ENCODE measurements around the gene ZNF527.
"Not testable (repeated sequence)": the region's sequence is repeated elsewhere in the genome, so short reads cannot be mapped to it uniquely, and the experiment has no call there.

The ZNF527 gene

GRCh38 chr19:37370880-37371661, at the start of gene ZNF527:
ZNF527 (plus strand) TSS chr19:37371099; CDS start chr19:37374199, 3,100 bp downstream.
- peak; percentile 96 for DNase-seq

- DNase-seq: no peak
These were observed 41.2 kb upstream of the ZNF527 start for GRCh38 chr19:37329686-37330085.

- DNase-seq: no peak
These were observed 38.1 kb upstream of the ZNF527 start for GRCh38 chr19:37332839-37333238.

GRCh38 chr19:37333457-37333856, 37.4 kb upstream of the ZNF527 start:
- DNase-seq: no peak

- DNase-seq: peak; percentile 88
These were observed 36.5 kb upstream of the ZNF527 start for GRCh38 chr19:37334179-37335071.

GRCh38 chr19:37342753-37343152, 28.1 kb upstream of the ZNF527 start:
- DNase-seq: no peak

GRCh38 chr19:37346091-37346490, 24.8 kb upstream of the ZNF527 start:
- no peak for DNase-seq

- no peak for DNase-seq
These were observed 22.8 kb upstream of the ZNF527 start for GRCh38 chr19:37348060-37348459.

GRCh38 chr19:37353968-37354367, 16.9 kb upstream of the ZNF527 start:
- DNase-seq: no peak

GRCh38 chr19:37355901-37356300, 15.0 kb upstream of the ZNF527 start:
- no peak for DNase-seq

GRCh38 chr19:37361994-37362393, 8.9 kb upstream of the ZNF527 start:
- no peak for DNase-seq

- peak; percentile 2 for DNase-seq
These were observed 8.2 kb upstream of the ZNF527 start for GRCh38 chr19:37362733-37363132.

- not testable (repeated sequence) for DNase-seq
These were observed 466 bp upstream of the ZNF527 start for GRCh38 chr19:37370386-37370879.

- DNase-seq: no peak
These were observed 18.3 kb downstream of the ZNF527 start for GRCh38 chr19:37389234-37389633.

GRCh38 chr19:37391399-37391798, 20.5 kb downstream of the ZNF527 start:
- not testable (repeated sequence) for DNase-seq

GRCh38 chr19:37401078-37401477, 30.2 kb downstream of the ZNF527 start:
- no peak for DNase-seq

GRCh38 chr19:37403403-37403802, 32.5 kb downstream of the ZNF527 start:
- no peak for DNase-seq

- not testable (repeated sequence) for DNase-seq
These were observed 35.4 kb downstream of the ZNF527 start for GRCh38 chr19:37406140-37406846.

GRCh38 chr19:37412700-37413099, 41.8 kb downstream of the ZNF527 start:
- no peak for DNase-seq

- DNase-seq: no peak
These were observed 42.6 kb downstream of the ZNF527 start for GRCh38 chr19:37413313-37414084.
